SU-DHL-6 (cell line): ENCODE results near the gene SUCNR1.

Experiments
- CTCF ChIP-seq: fragments of 200-600 bp; sonication (generic); IDR thresholded peaks from one replicate; pipeline ENCODE4 v1.5.1; 2017; ENCODE audit warnings: antibody characterized with exemption, mild to moderate bottlenecking, low read length, moderate library complexity; ENCODE audit not compliant: insufficient read depth, poor library complexity, severe bottlenecking
- EZH2phosphoT487 ChIP-seq: fragments of 200-600 bp; sonication (generic), shearing (Covaris generic); conservative IDR thresholded peaks from 2 replicates; pipeline ENCODE4 v1.6.1; 2018; ENCODE audit warnings: mild to moderate bottlenecking, antibody characterized with exemption, low read length, moderate library complexity, mixed read lengths

- TF ChIP-seq CTCF (no peak), EZH2phosphoT487 (no peak)
These were observed 23.0 kb downstream of the SUCNR1 start for GRCh38 chr3:151896246-151897012.
